HL-60 (cell line): ENCODE data around the gene MAPK12.
A peak's percentile ranks its signal among the peaks of the same experiment; 100 is the strongest.

Source experiments
- DNase-seq, 2 experiments: peaks; one replicate each; pipeline ENCODE4 v3.0.0-alpha.2; 2010 to 2020; ENCODE audit warnings: low read depth in 1 of 2, low spot score in 1 of 2
- H3K27ac ChIP-seq: fragments of 250-450 bp; sonication (Bioruptor Pico); replicated peaks from 2 replicates; pipeline ENCODE4 v1.5.1; 2020; ENCODE audit warnings: mild to moderate bottlenecking, moderate library complexity
- H3K27me3 ChIP-seq: fragments of 250-450 bp; sonication (Bioruptor Pico); 2 replicates; pipeline ENCODE4 v1.5.1; 2021; ENCODE audit warnings: mild to moderate bottlenecking, moderate library complexity; ENCODE audit not compliant: insufficient read depth, poor library complexity, severe bottlenecking
- H3K4me3 ChIP-seq: replicated peaks from 2 replicates; pipeline ENCODE4 v1.5.1; 2011; ENCODE audit warnings: mild to moderate bottlenecking, control low read depth, low read length; ENCODE audit not compliant: insufficient read depth
- GABPA ChIP-seq: IDR thresholded peaks from 2 replicates; pipeline ENCODE4 v1.6.1; 2012; ENCODE audit warnings: low read depth
- POLR2AphosphoS5 ChIP-seq: IDR thresholded peaks from 2 replicates; pipeline ENCODE4 v1.6.1; 2012; ENCODE audit warnings: low read depth
- SPI1 ChIP-seq: IDR thresholded peaks from 2 replicates; pipeline ENCODE4 v1.6.1; 2012; ENCODE audit warnings: low read depth, mild to moderate bottlenecking, borderline replicate concordance
- TF ChIP-seq, protein P1 (sequence below): IDR thresholded peaks from one replicate; pipeline ENCODE4 v1.5.1; 2011; ENCODE audit warnings: low read length, control low read depth, inconsistent platforms; ENCODE audit not compliant: insufficient read depth
- TF ChIP-seq, protein P2 (sequence below): IDR thresholded peaks from 2 replicates; pipeline ENCODE4 v1.6.1; 2012; ENCODE audit warnings: low read depth; ENCODE audit not compliant: insufficient replicate concordance

The MAPK12 gene

DNA sequence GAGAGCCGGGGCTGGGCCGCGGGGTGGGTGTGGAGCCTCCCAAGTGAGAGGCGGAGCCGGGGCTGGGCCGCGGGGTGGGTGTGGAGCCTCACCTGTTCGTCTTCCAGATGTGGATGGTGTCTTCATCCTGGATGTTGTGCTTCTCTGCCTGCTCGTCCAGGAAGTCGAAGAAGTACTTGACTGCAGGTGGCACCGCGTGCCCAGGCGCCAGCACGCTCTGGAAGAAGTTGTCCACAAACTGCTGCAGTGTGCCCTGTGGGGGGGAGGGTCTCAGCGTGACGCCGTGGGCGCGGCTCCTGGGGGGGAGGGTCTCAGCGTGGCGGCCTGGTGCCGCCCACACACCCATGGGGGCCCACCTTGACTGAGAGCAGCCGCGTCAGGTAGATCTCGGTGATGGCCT lies 16.3 kb upstream of the MAPK12 start:
- H3K27ac ChIP-seq = no peak overlapping the region

DNA sequence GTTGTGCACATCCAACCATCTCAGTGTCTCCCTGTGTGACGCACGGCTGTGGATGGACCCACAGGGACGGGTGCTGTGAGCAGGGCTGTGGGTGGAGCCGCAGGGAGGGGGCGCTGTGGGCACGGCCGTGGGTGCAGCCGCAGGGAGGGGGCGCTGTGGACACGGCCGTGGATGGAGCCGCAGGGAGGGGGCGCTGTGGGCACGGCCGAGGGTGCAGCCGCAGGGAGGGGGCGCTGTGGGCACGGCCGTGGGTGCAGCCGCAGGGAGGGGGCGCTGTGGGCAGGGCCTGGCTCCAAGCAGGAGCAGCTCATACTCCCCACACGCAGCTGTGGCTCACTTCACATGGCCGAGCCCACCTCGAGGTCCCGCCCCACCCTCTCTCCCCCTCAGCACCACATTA lies 14.7 kb upstream of the MAPK12 start:
- peak; percentile 96 for TF ChIP-seq POLR2AphosphoS5
- TF ChIP-seq, protein P1, sequence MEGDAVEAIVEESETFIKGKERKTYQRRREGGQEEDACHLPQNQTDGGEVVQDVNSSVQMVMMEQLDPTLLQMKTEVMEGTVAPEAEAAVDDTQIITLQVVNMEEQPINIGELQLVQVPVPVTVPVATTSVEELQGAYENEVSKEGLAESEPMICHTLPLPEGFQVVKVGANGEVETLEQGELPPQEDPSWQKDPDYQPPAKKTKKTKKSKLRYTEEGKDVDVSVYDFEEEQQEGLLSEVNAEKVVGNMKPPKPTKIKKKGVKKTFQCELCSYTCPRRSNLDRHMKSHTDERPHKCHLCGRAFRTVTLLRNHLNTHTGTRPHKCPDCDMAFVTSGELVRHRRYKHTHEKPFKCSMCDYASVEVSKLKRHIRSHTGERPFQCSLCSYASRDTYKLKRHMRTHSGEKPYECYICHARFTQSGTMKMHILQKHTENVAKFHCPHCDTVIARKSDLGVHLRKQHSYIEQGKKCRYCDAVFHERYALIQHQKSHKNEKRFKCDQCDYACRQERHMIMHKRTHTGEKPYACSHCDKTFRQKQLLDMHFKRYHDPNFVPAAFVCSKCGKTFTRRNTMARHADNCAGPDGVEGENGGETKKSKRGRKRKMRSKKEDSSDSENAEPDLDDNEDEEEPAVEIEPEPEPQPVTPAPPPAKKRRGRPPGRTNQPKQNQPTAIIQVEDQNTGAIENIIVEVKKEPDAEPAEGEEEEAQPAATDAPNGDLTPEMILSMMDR = peak; percentile 88
- TF ChIP-seq SPI1 = no peak
- H3K27me3 ChIP-seq = peaks cover 7% of the 10 kb centered on the region
- no peak overlapping the region for H3K4me3 ChIP-seq
- peak; percentile 85 to 92 for DNase-seq
- H3K27ac ChIP-seq = no peak overlapping the region

More for the DNA sequence above, 16.3 kb upstream of the MAPK12 start:
- TF ChIP-seq GABPA (no peak), POLR2AphosphoS5 (no peak), SPI1 (no peak)
- TF ChIP-seq, protein P2, sequence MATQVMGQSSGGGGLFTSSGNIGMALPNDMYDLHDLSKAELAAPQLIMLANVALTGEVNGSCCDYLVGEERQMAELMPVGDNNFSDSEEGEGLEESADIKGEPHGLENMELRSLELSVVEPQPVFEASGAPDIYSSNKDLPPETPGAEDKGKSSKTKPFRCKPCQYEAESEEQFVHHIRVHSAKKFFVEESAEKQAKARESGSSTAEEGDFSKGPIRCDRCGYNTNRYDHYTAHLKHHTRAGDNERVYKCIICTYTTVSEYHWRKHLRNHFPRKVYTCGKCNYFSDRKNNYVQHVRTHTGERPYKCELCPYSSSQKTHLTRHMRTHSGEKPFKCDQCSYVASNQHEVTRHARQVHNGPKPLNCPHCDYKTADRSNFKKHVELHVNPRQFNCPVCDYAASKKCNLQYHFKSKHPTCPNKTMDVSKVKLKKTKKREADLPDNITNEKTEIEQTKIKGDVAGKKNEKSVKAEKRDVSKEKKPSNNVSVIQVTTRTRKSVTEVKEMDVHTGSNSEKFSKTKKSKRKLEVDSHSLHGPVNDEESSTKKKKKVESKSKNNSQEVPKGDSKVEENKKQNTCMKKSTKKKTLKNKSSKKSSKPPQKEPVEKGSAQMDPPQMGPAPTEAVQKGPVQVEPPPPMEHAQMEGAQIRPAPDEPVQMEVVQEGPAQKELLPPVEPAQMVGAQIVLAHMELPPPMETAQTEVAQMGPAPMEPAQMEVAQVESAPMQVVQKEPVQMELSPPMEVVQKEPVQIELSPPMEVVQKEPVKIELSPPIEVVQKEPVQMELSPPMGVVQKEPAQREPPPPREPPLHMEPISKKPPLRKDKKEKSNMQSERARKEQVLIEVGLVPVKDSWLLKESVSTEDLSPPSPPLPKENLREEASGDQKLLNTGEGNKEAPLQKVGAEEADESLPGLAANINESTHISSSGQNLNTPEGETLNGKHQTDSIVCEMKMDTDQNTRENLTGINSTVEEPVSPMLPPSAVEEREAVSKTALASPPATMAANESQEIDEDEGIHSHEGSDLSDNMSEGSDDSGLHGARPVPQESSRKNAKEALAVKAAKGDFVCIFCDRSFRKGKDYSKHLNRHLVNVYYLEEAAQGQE = no peak
- TF ChIP-seq, protein P1 = no peak
- Histone ChIP-seq H3K4me3 (no peak overlapping the region), H3K27me3 (no peaks in the 10 kb centered on the region)
- no peak for DNase-seq

DNA sequence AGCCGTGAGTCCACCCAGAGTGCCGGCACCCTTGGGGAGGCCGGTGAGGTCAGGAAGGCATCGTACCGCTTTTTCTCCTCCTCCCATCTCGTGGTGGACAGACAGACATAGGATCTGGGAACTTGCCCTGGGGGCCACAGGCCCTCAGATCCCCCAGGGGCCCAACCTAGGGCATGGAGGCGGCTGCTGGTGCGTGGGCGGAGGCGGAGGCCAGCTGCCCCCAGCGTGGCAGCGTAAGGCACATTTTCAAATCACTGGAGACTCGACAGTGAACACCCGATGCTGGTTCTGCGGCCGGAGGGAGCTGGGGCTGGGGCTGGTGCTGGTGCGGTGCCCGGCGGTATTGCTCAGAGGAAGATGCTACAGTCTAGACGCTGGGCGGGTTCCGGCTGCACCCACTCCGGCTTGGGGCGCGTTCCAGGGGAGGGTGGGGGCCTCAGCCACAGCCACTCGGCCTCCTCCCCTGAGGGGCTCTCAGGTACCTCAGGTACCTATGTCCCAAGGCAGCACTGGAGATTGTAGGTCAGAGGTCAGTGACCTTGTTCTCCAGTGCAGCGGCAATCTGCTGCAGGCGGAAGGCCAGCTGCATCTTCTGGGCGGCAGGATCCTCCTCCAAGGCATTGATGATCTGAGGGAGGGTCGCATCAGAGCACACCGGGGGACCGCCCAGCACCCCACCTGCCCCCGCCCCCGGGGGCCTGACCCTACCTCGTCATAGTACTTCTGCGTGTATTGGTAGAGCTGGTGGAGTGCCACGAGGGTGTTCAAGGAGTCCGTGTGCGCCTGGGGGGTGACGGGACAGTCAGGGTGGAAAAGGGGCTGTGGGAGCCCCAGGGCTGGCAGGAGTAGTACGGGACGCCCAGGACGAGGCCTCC lies 13.9 kb upstream of the MAPK12 start:
- TF ChIP-seq POLR2AphosphoS5 = no peak
- TF ChIP-seq SPI1 = no peak
- TF ChIP-seq GABPA = no peak
- TF ChIP-seq, protein P1 = no peak
- TF ChIP-seq, protein P2 = no peak
- DNase-seq = no peak
- no peak overlapping the region for H3K4me3 ChIP-seq
- no peak overlapping the region for H3K27ac ChIP-seq
- peaks cover 9% of the 10 kb centered on the region for H3K27me3 ChIP-seq

DNA sequence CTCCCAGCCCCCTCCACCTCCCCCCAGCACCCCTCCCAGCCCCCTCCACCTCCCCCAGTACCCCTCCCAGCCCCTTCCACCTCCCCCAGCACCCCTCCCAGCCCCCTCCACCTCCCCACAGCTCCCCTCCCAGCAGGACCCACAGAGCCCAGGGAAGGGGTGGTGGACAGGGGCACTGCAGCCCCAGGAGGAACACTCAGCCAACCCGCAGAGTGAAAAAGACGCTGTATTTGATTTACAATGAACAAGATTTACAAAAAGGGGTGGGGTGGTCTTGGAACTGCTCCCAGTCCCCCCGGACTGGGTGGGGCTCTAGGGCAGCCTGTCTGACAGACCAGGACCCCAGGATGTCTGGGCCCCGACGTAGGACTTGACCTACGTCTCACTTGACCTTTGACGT lies 13.3 kb upstream of the MAPK12 start:
- Histone ChIP-seq H3K27me3 (peaks cover 9% of the 10 kb centered on the region), H3K4me3 (no peak overlapping the region), H3K27ac (no peak overlapping the region)
- no peak for DNase-seq
- TF ChIP-seq SPI1 (no peak), POLR2AphosphoS5 (no peak), GABPA (no peak)
- TF ChIP-seq, protein P2 = no peak
- TF ChIP-seq, protein P1 = no peak
